M059J (cell line): ENCODE measurements around the gene LOXL3. TPM values are rescaled to one million over a fixed set of nuclear protein-coding genes. Genes with fewer than 3 reads are reported as not detected.
A peak's percentile ranks its signal among the peaks of the same experiment; 100 is the strongest.

Experiments used
- DNase-seq: peaks from one replicate; pipeline ENCODE4 v3.0.0-alpha.2; 2012; ENCODE audit warnings: low read depth
- total RNA-seq: library from RNA; depleted of rRNA; stranded (reverse); fragments of >200 nt; shearing (Covaris generic); gene quantifications from 2 replicates; pipeline ENCODE4 v1.2.3, GENCODE V29; 2014

LOXL3 gene
- total RNA-seq, 1 experiment from 2014 or later, result 66.9 TPM

GRCh38 chr2:74526649-74527230 is 27.0 kb downstream of the LOXL3 start:
- DNase-seq, result no peak

- peak; percentile 30 for DNase-seq
Measured at GRCh38 chr2:74525717-74526648, 27.8 kb downstream of the LOXL3 start, which contains the start of gene DQX1. TSS of gene DQX1 (minus strand) at chr2:74526231. CDS start at chr2:74525729, 502 bp downstream.

GRCh38 chr2:74524955-74525716 is 28.6 kb downstream of the LOXL3 start:
- no peak for DNase-seq

GRCh38 chr2:74524005-74524404 is 29.7 kb downstream of the LOXL3 start:
- DNase-seq, result no peak

GRCh38 chr2:74522516-74522915 is 31.2 kb downstream of the LOXL3 start:
- no peak for DNase-seq

GRCh38 chr2:74516650-74517049 is 37.1 kb downstream of the LOXL3 start:
- no peak for DNase-seq

GRCh38 chr2:74515981-74516633 is 37.6 kb downstream of the LOXL3 start:
- no peak for DNase-seq

- no peak for DNase-seq
Measured at GRCh38 chr2:74515271-74515980, 38.3 kb downstream of the LOXL3 start.

GRCh38 chr2:74514368-74515270 is 39.1 kb downstream of the LOXL3 start, which contains the start of gene TLX2:
TSS of gene TLX2 (plus strand) at chr2:74514450. CDS start at chr2:74514807, 357 bp downstream.
- DNase-seq, result peak; percentile 34

- DNase-seq, result peak; percentile 20
Measured at GRCh38 chr2:74513605-74514367, 40.0 kb downstream of the LOXL3 start.

GRCh38 chr2:74512744-74513604 is 40.8 kb downstream of the LOXL3 start:
- no peak for DNase-seq

GRCh38 chr2:74511104-74511989 is 42.4 kb downstream of the LOXL3 start:
- DNase-seq, result peak; percentile 16

GRCh38 chr2:74510272-74510671 is 43.5 kb downstream of the LOXL3 start:
- DNase-seq, result no peak

GRCh38 chr2:74507926-74508520 is 45.7 kb downstream of the LOXL3 start:
- DNase-seq, result peak; percentile 18

- peak; percentile 97 for DNase-seq
Measured at GRCh38 chr2:74507145-74507925, 46.4 kb downstream of the LOXL3 start, which contains the start of gene PCGF1. TSS of gene PCGF1 (minus strand) at chr2:74507695. CDS start at chr2:74507668, 27 bp downstream.
